Stomach (tissue), 4 donors: ENCODE measurements around the gene PRDX3.

ENCODE experiments used
- CTCF ChIP-seq, 7 experiments: fragments of 450-650 bp in 4 of 7; fragments of 200-600 bp in 3 of 7; sonication (generic) in 3 of 7; IDR thresholded peaks; one replicate each; pipeline ENCODE4 v1.5.1; 2016 to 2019; ENCODE audit warnings: antibody characterized with exemption in 7 of 7, control low read depth in 2 of 7, mild to moderate bottlenecking in 1 of 7
- EP300 ChIP-seq: sonication (generic); formaldehyde crosslinking; IDR thresholded peaks from one replicate; pipeline ENCODE4 v1.6.1; 2017; ENCODE audit warnings: antibody characterized with exemption
- POLR2A ChIP-seq, 4 donors: fragments of 450-650 bp; IDR thresholded peaks; one replicate each; pipeline ENCODE4 v1.6.1; 2016; ENCODE audit warnings: antibody characterized with exemption in 4 of 4, control low read depth in 2 of 4, mild to moderate bottlenecking in 1 of 4, moderate library complexity in 1 of 4
- POLR2AphosphoS5 ChIP-seq, 3 donors: sonication (generic); formaldehyde crosslinking; IDR thresholded peaks; one replicate each; pipeline ENCODE4 v1.6.1; 2016; ENCODE audit warnings: antibody characterized with exemption in 3 of 3

GRCh38 chr10:119166118-119166500 lies 12.5 kb downstream of the PRDX3 start:
- no peak for TF ChIP-seq POLR2A (IDR thresholded peaks at IDR 0.05)
- no peak for TF ChIP-seq CTCF (IDR thresholded peaks at IDR 0.05)
- no peak for TF ChIP-seq EP300
- TF ChIP-seq POLR2AphosphoS5 (IDR thresholded peaks at IDR 0.05): no peak
